Lower leg skin (tissue), 3 donors: ENCODE measurements around the gene DIP2C.

Source experiments
- CTCF ChIP-seq, 3 donors: fragments of 450-650 bp; IDR thresholded peaks; one replicate each; pipeline ENCODE4 v1.5.1; 2016; ENCODE audit warnings: antibody characterized with exemption in 3 of 3, mild to moderate bottlenecking in 3 of 3, moderate library complexity in 2 of 3
- POLR2A ChIP-seq, 2 donors: fragments of 450-650 bp; IDR thresholded peaks; one replicate each; pipeline ENCODE4 v1.6.1; 2016 to 2017; ENCODE audit warnings: antibody characterized with exemption in 2 of 2, mild to moderate bottlenecking in 1 of 2, moderate library complexity in 1 of 2

DNA sequence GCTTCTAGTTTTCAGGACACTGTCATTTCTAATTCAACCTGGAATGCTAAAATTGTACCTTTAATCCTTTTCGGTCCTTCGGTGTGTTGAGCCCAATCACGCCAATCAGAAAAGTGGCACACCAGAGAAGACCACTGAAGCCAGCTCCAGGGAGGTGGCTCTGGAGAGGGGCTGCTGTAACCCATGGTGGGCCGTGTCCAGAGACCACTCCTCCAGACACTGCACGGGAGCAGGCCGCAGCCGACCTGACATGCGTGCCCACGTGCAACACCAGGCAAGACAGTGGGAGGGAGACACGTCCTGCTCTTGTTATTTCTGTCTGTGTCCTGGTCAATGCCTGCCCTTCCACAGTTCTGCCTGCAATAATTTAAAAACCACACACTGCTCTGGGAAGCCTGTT lies 308.1 kb downstream of the DIP2C start:
- no peak for TF ChIP-seq CTCF (IDR thresholded peaks at IDR 0.05)
- no peak for TF ChIP-seq POLR2A (IDR thresholded peaks at IDR 0.05)
